ENCODE data around the gene GCK.

DNA sequence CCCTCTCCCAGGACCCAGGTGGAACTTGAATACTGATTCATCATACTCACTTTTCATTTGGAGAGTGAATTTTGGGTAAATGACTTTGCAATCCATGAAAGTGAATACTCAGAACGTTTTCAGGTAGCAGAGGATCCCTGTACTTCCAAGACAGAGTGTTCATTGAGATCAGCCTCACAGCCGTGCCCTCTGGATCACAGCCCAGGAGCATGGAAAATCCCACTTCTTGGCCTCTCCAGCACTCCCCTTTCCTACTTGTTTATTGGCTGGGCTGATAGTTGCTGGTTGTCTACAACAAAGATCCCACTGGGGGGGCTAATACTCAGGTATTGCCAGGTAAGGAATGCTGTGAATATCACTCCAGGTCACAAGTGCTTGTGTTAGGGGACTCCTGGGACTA is 5.9 kb downstream of the GCK start:
- TF ChIP-seq, protein P1, sequence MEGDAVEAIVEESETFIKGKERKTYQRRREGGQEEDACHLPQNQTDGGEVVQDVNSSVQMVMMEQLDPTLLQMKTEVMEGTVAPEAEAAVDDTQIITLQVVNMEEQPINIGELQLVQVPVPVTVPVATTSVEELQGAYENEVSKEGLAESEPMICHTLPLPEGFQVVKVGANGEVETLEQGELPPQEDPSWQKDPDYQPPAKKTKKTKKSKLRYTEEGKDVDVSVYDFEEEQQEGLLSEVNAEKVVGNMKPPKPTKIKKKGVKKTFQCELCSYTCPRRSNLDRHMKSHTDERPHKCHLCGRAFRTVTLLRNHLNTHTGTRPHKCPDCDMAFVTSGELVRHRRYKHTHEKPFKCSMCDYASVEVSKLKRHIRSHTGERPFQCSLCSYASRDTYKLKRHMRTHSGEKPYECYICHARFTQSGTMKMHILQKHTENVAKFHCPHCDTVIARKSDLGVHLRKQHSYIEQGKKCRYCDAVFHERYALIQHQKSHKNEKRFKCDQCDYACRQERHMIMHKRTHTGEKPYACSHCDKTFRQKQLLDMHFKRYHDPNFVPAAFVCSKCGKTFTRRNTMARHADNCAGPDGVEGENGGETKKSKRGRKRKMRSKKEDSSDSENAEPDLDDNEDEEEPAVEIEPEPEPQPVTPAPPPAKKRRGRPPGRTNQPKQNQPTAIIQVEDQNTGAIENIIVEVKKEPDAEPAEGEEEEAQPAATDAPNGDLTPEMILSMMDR (IDR thresholded peaks at IDR 0.05; ENCODE audit: insufficient read depth, low read length, poor library complexity, severe bottlenecking) = no peak
- TF ChIP-seq EZH2phosphoT487 (conservative IDR thresholded peaks at IDR 0.05; ENCODE audit: low read length) = no peak
